HG03159 (cell line): ENCODE data around the gene EGR4.
A peak's percentile ranks its signal among the peaks of the same experiment; 100 is the strongest.

Source experiments
- ATAC-seq: cut with Tn5 transposase; IDR thresholded peaks from one replicate; pipeline ENCODE4 v1.9.1; 2021; ENCODE audit warnings: mild to moderate bottlenecking, moderate library complexity; ENCODE audit not compliant: unreplicated experiment

Gene EGR4

DNA sequence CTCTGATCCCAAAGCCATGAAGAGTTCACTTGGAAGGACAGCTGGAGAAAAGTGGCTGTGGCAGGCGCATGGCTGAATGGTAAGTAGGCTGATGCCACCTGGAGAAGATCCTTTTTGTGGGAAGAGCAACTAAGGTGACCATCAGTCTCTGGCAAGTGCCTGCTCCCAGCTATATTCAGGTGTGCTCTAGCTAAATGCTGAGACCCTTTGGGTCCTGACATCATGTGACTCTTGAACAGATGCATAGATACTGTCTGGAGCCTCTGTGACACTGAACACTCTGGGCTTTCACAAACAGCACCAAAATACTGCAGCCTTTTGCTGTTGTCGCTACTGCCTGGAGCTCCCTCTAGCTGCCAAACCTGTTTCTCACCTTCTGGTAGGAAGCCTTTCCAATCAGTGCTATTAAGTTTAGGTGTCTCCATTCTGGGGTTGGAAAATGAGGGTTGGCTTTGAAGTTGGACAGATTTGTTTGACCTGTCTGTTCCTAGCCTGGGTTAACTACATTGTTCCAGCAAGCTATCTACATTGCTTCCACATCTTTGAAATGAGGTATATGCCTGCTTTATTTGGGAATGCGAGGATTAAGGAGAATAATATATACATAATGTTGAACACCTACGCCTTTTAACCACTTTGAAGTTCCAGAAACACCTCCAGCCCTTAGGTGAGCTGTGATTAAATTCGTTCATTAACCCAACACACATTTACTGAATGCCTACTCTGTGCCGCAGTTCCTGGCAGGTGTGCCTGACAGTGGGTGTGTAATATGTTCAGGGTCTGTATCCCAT is 3.1 kb downstream of the EGR4 start:
- no peak for ATAC-seq

DNA sequence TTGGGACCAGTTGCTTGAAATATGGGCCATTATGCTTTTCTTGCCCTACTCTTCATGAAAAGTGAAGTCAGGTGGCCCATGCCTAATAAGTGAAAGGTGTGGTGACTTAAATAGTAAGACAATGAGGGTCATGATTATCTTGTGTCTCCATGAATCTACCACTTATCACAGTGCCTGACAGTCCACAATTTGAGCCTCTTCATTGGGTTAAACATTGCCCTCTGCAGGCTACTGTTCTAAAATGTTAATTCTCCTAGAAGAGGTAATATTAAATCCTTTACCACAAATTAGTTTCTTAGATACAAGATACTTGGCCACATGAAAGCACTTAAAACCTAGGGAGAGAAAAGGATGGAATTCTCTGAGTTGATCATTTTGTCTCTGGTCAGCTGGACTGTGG is 4.0 kb downstream of the EGR4 start:
- ATAC-seq: no peak

DNA sequence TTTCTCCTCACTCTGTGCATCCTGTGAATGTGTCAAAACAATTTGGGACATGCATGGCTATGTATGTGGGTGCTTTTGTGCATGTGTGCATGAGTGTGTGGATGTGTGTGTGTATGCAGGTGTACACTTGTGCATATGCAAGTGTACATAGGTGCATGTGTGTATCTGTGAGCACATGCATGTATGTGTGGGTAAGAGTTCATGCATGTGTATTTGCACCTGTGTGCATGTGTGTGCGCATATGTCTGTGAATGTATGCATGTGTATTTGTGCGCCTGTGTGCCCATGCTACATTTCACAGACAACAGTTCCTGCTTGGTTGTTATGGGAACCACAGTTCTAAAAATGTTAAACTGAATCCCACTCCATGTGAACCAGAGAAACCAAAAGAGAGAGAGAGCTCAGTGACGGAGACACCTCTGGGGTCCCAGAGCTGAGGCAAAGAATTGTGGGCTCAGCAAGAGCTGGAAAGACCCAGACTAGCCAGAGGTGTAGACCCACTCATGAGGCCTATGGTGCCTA is 7.2 kb downstream of the EGR4 start:
- no peak for ATAC-seq

GRCh38 chr2:73285159-73285739 is 8.1 kb downstream of the EGR4 start:
- peak; percentile 67 for ATAC-seq

DNA sequence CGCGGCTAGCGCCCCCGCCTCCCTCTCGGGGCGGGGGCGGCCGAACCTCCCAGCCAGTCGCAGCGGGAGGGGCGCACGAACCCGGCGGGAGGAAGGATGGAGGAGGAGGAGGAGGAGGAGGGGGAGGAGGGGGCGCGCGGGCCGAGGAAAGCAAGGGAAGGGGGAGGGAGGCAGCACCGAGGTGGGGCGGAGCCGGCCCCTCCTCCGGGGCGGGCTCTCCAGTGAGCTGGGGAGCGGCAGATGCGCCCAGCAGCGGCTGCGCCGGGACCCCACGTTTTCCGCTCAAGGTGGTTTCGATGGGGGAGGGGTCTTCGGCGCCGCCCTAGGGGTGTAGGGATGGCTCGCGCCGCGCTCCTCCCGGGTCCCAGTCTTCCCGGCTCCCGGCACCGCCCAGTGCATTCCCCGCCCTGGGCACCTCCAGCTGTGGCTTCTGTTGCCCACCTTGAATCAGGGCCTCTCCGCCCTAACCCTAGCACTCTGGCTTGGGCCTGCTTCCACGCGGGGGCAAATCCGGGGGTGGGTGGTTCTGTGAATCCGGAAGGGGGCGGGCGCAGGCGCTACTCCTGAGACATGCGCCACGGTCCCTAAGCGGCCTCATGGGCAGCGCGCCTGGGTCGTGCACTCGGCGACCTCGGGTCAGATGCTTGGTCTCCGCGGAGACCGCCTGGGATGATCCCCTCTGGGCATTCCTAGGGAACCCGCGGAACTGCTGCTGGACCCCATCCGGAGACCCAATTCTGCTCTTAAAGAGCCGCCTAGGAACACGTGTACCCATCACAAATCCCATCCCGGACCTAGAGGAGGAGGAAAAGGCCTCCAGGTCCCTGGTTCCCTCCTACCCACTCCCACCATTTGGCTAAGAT is 8.8 kb downstream of the EGR4 start, which contains the start of gene FBXO41:
Gene FBXO41 (minus strand): TSS at position 183 of the 863 bp plus-strand sequence. CDS start 14,848 bp downstream, outside the sequence.
- ATAC-seq: peak; percentile 65

- peak; percentile 18 for ATAC-seq
These were observed 9.6 kb downstream of the EGR4 start for GRCh38 chr2:73283545-73284295.

DNA sequence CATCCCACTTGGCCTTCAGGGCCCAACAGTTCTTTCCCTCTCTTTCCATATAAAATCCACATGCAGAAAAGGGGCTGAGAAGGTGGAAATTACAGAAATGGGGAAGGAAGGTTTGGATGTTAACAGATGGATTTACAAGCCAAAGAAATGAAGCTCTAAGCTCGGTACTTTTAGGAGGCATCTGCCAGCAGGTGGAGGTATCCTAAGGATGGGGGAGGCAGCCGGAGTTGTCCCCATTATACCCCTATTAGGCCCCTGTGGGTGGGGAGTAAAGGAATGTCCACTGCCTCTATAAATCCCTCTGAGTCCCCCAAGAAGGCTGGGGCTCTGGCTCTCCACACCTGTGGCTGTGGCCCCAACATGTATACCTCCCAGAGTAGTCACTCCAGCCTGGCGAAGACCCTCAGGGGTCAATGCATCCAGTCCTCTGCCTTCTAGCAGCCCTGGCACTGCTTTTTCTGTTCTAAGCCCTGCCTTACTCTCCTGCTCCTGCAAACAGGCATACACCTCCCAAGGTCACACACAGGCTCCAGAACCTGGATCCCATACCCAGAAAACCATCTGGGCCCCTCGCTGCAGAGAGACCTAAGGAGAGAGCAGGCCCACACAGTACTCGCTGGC is 10.3 kb downstream of the EGR4 start:
- no peak for ATAC-seq

DNA sequence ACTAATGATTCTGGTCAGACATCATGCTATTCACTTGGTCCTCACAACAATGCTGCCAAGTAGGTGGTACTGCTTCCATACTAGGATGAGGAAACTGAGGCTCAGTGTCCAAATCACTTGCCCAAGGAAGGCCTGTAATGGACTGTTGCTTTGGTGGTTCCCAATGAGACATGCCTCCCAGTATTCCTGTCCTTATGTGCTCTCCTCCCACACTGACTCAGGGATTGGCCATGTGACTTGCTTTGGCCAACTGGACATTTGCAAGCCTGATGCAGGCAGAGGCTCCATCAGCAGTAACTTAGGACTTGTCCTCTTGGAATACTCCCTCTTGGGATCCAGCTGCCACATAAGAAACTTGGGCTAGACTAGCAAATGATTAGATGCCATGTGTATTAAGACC is 12.1 kb downstream of the EGR4 start:
- no peak for ATAC-seq

- no peak for ATAC-seq
These were observed 13.5 kb downstream of the EGR4 start for GRCh38 chr2:73279852-73280251.

- no peak for ATAC-seq
These were observed 21.1 kb downstream of the EGR4 start for GRCh38 chr2:73272270-73272669.

- peak; percentile 7 for ATAC-seq
These were observed 23.5 kb downstream of the EGR4 start for GRCh38 chr2:73269686-73270465.

DNA sequence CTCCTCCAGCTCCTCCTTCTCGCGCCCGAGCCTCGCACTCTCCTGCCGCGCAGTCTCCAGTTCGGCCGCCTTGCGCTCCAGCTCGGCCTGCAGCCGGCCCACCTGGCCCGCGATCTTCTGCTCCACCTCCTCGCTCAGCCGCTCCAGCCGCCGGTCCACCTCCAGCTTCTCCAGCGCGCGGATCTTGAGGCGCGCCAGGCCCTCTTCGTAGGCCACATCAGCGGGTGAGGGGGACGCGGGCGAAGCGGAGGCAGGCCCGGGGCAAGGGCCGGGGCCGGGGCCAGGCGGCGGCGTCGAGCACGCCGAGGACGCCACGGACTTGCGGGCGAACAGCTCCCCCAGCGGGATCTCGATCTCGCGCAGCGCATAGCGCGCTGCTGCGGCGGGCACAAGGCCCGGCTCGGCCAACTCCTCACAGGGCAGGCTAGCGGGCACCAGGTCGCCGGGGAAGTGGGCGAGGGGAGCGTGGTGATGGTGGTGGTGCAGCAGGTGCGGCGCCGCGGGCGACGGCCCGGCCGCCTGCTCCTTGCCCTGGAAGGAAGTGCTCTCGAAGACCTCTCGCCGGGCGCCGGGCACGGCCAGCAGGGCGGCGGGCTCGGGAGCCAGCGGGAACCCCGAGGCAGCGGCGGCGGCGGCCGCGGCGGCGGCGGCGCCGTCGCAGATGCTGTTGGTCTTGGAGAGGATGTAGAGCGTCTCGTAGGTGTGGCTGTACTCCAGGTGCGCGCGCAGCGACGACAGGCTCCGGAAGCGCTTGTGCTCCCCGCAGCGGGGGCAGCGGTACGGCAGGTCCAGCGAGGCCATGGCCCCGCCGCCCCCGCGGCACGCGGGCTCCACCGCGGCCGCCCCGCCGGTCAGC is 24.3 kb downstream of the EGR4 start:
- peak; percentile 67 for ATAC-seq

DNA sequence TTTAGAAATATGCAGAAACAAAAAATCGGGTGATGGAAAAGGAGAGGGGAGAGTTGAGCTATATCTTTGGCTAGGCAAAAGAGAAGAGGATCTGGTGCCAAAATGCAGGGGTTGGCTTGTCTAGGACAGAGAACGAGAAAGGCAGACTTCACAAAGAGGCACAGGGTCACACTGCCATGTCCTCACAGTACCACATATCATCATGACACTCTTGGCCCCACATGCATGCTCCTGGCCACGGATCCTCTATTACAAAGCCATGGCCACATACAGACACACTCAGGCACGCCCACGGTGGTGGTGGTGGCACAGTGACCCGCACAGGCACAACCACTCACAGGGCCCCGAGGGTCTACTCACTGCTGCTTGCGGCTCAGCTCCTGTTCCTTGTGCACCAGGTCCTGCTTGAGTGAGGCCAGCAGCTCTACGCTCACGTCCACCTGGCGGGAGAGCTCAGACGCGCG is 24.9 kb downstream of the EGR4 start:
- no peak for ATAC-seq

- ATAC-seq: no peak
These were observed 26.3 kb downstream of the EGR4 start for GRCh38 chr2:73267008-73267407.

- no peak for ATAC-seq
These were observed 27.1 kb downstream of the EGR4 start for GRCh38 chr2:73266061-73266901.

GRCh38 chr2:73265298-73266060 is 27.9 kb downstream of the EGR4 start:
- no peak for ATAC-seq

DNA sequence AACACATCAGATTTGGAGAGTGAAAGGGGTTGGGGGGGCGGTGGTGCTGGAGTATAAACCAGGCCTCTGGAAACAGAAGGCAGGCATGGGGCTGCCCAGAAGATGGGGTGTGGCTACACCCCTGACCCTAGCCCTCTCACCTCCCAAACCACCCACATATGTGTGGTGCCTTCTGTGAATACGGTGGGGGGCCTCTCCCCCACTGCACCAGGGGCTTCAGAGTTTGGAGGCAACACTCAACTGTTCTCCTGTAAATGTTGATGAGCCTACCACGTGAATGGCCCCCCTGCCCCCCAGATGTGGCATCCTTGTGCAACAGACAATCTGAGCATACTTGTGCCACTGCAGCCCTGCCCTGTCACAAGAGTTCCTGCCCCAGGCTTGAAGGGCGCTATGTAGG is 28.6 kb downstream of the EGR4 start:
- ATAC-seq: no peak
